Measurements from ENCODE around the gene WNT16.

Gene WNT16

GRCh38 chr7:121342631-121343030 is 13.8 kb downstream of the WNT16 start:
- Histone ChIP-seq H3K9ac (ENCODE audit: insufficient read length) (no peak overlapping the region), H3K9me3 (ENCODE audit: low read depth, low read length) (no peaks in the 10 kb centered on the region), H3K4me3 (no peak overlapping the region), H3K27ac (no peak overlapping the region), H3K36me3 (ENCODE audit: insufficient read depth, low read length) (0 out of 2 replicates have a peak, but pooled peaks cover 3% of the 10 kb centered on the region)
- TF ChIP-seq FOXP2 (optimal IDR thresholded peaks at IDR 0.05; ENCODE audit: control extremely low read depth, extremely low read length, insufficient read depth) (no peak), EZH2 (IDR thresholded peaks at IDR 0.05) (no peak), POLR2AphosphoS5 (IDR thresholded peaks at IDR 0.05; ENCODE audit: borderline replicate concordance, low read depth, low read length) (no peak)
- no peak for DNase-seq (ENCODE audit: low read depth, low spot score)

GRCh38 chr7:121343302-121343701 is 14.5 kb downstream of the WNT16 start:
- H3K4me3 ChIP-seq, result no peak overlapping the region
- 0 out of 2 replicates have a peak, but pooled peaks cover 3% of the 10 kb centered on the region for H3K36me3 ChIP-seq (ENCODE audit: insufficient read depth, low read length)
- no peak for TF ChIP-seq POLR2AphosphoS5 (IDR thresholded peaks at IDR 0.05; ENCODE audit: borderline replicate concordance, low read depth, low read length)
- TF ChIP-seq EZH2 (IDR thresholded peaks at IDR 0.05), result no peak
- TF ChIP-seq FOXP2 (optimal IDR thresholded peaks at IDR 0.05; ENCODE audit: control extremely low read depth, extremely low read length, insufficient read depth), result no peak
- no peak overlapping the region for H3K27ac ChIP-seq
- no peaks in the 10 kb centered on the region for H3K9me3 ChIP-seq (ENCODE audit: low read depth, low read length)
- no peak for DNase-seq (ENCODE audit: low read depth, low spot score)
- no peak overlapping the region for H3K9ac ChIP-seq (ENCODE audit: insufficient read length)

GRCh38 chr7:121344093-121344492 is 15.3 kb downstream of the WNT16 start:
- DNase-seq (ENCODE audit: low read depth, low spot score), result no peak
- Histone ChIP-seq H3K27ac (no peak overlapping the region), H3K9ac (ENCODE audit: insufficient read length) (no peak overlapping the region), H3K4me3 (no peak overlapping the region), H3K36me3 (ENCODE audit: insufficient read depth, low read length) (0 out of 2 replicates have a peak, but pooled peaks cover 3% of the 10 kb centered on the region), H3K9me3 (ENCODE audit: low read depth, low read length) (no peaks in the 10 kb centered on the region)
- TF ChIP-seq FOXP2 (optimal IDR thresholded peaks at IDR 0.05; ENCODE audit: control extremely low read depth, extremely low read length, insufficient read depth), result no peak
- TF ChIP-seq POLR2AphosphoS5 (IDR thresholded peaks at IDR 0.05; ENCODE audit: borderline replicate concordance, low read depth, low read length), result no peak
- no peak for TF ChIP-seq EZH2 (IDR thresholded peaks at IDR 0.05)

GRCh38 chr7:121344497-121344896 is 15.7 kb downstream of the WNT16 start:
- Histone ChIP-seq H3K4me3 (no peak overlapping the region), H3K36me3 (ENCODE audit: insufficient read depth, low read length) (0 out of 2 replicates have a peak, but pooled peaks cover 3% of the 10 kb centered on the region), H3K9ac (ENCODE audit: insufficient read length) (no peak overlapping the region), H3K9me3 (ENCODE audit: low read depth, low read length) (no peaks in the 10 kb centered on the region), H3K27ac (no peak overlapping the region)
- TF ChIP-seq POLR2AphosphoS5 (IDR thresholded peaks at IDR 0.05; ENCODE audit: borderline replicate concordance, low read depth, low read length) (no peak), EZH2 (IDR thresholded peaks at IDR 0.05) (no peak), FOXP2 (optimal IDR thresholded peaks at IDR 0.05; ENCODE audit: control extremely low read depth, extremely low read length, insufficient read depth) (no peak)
- DNase-seq (ENCODE audit: low read depth, low spot score), result no peak

GRCh38 chr7:121351682-121352081 is 22.9 kb downstream of the WNT16 start:
- H3K9me3 ChIP-seq (ENCODE audit: low read depth, low read length), result no peaks in the 10 kb centered on the region
- no peak overlapping the region for H3K4me3 ChIP-seq
- TF ChIP-seq FOXP2 (optimal IDR thresholded peaks at IDR 0.05; ENCODE audit: control extremely low read depth, extremely low read length, insufficient read depth), result no peak
- TF ChIP-seq EZH2 (IDR thresholded peaks at IDR 0.05), result no peak
- no peak for TF ChIP-seq POLR2AphosphoS5 (IDR thresholded peaks at IDR 0.05; ENCODE audit: borderline replicate concordance, low read depth, low read length)
- H3K9ac ChIP-seq (ENCODE audit: insufficient read length), result no peak overlapping the region
- DNase-seq (ENCODE audit: low read depth, low spot score), result no peak
- no peak overlapping the region for H3K27ac ChIP-seq
- peaks cover 13% of the 10 kb centered on the region for H3K36me3 ChIP-seq (ENCODE audit: insufficient read depth, low read length)

GRCh38 chr7:121352323-121352722 is 23.5 kb downstream of the WNT16 start:
- Histone ChIP-seq H3K36me3 (ENCODE audit: insufficient read depth, low read length) (peaks cover 17% of the 10 kb centered on the region), H3K4me3 (no peak overlapping the region), H3K9ac (ENCODE audit: insufficient read length) (no peak overlapping the region), H3K27ac (no peak overlapping the region), H3K9me3 (ENCODE audit: low read depth, low read length) (no peaks in the 10 kb centered on the region)
- TF ChIP-seq POLR2AphosphoS5 (IDR thresholded peaks at IDR 0.05; ENCODE audit: borderline replicate concordance, low read depth, low read length) (no peak), FOXP2 (optimal IDR thresholded peaks at IDR 0.05; ENCODE audit: control extremely low read depth, extremely low read length, insufficient read depth) (no peak), EZH2 (IDR thresholded peaks at IDR 0.05) (no peak)
- no peak for DNase-seq (ENCODE audit: low read depth, low spot score)

GRCh38 chr7:121355574-121355973 is 26.8 kb downstream of the WNT16 start:
- Histone ChIP-seq H3K9ac (ENCODE audit: insufficient read length) (no peak overlapping the region), H3K27ac (no peak overlapping the region), H3K9me3 (ENCODE audit: low read depth, low read length) (no peaks in the 10 kb centered on the region), H3K36me3 (ENCODE audit: insufficient read depth, low read length) (peaks cover 23% of the 10 kb centered on the region), H3K4me3 (no peak overlapping the region)
- DNase-seq (ENCODE audit: low read depth, low spot score), result no peak
- no peak for TF ChIP-seq POLR2AphosphoS5 (IDR thresholded peaks at IDR 0.05; ENCODE audit: borderline replicate concordance, low read depth, low read length)
- no peak for TF ChIP-seq FOXP2 (optimal IDR thresholded peaks at IDR 0.05; ENCODE audit: control extremely low read depth, extremely low read length, insufficient read depth)
- no peak for TF ChIP-seq EZH2 (IDR thresholded peaks at IDR 0.05)

- Histone ChIP-seq H3K9ac (ENCODE audit: insufficient read length) (no peak overlapping the region), H3K9me3 (ENCODE audit: low read depth, low read length) (no peaks in the 10 kb centered on the region), H3K4me3 (no peak overlapping the region), H3K27ac (no peak overlapping the region), H3K36me3 (ENCODE audit: insufficient read depth, low read length) (peaks cover 27% of the 10 kb centered on the region)
- no peak for DNase-seq (ENCODE audit: low read depth, low spot score)
- TF ChIP-seq FOXP2 (optimal IDR thresholded peaks at IDR 0.05; ENCODE audit: control extremely low read depth, extremely low read length, insufficient read depth) (no peak), POLR2AphosphoS5 (IDR thresholded peaks at IDR 0.05; ENCODE audit: borderline replicate concordance, low read depth, low read length) (no peak)
These were observed 31.8 kb downstream of the WNT16 start for GRCh38 chr7:121360564-121360963.

GRCh38 chr7:121366852-121367431 is 38.1 kb downstream of the WNT16 start:
- DNase-seq (ENCODE audit: low read depth, low spot score), result no peak
- peaks cover 10% of the 10 kb centered on the region; the same call in 1 of the 2 replicates for H3K36me3 ChIP-seq (ENCODE audit: insufficient read depth, low read length)
- no peak overlapping the region for H3K27ac ChIP-seq
- H3K9me3 ChIP-seq (ENCODE audit: low read depth, low read length), result no peaks in the 10 kb centered on the region
- no peak for TF ChIP-seq POLR2AphosphoS5 (IDR thresholded peaks at IDR 0.05; ENCODE audit: borderline replicate concordance, low read depth, low read length)
- no peak for TF ChIP-seq FOXP2 (optimal IDR thresholded peaks at IDR 0.05; ENCODE audit: control extremely low read depth, extremely low read length, insufficient read depth)
- TF ChIP-seq EZH2 (IDR thresholded peaks at IDR 0.05), result no peak
- no peak overlapping the region for H3K9ac ChIP-seq (ENCODE audit: insufficient read length)
- no peak overlapping the region for H3K4me3 ChIP-seq
